Measurements from ENCODE around the gene CACNA2D2. TPM values are rescaled to one million over a fixed set of nuclear protein-coding genes. Genes with fewer than 3 reads are reported as not detected.

CACNA2D2 gene
- total RNA-seq, 2 donors from 2014 or later = 1.3 TPM

- Histone ChIP-seq H3K9me3 (no peaks in the 10 kb centered on the region), H3K4me1 (no peaks in the 10 kb centered on the region), H3K4me3 (no peak overlapping the region), H3K27ac (no peak overlapping the region), H3K36me3 (replicated peaks in 1 of 2; ENCODE audit: insufficient read depth in 1 of 2, low read depth in 2 of 2) (no peaks in the 10 kb centered on the region), H3K27me3 (no peaks in the 10 kb centered on the region)
- DNase-seq (no peak), ATAC-seq (no peak)
- TF ChIP-seq CTCF (IDR thresholded peaks at IDR 0.05) (no peak), POLR2A (IDR thresholded peaks at IDR 0.05) (no peak)
- intact Hi-C loops (cut with DNase I) = no loop called here
- WGBS, 2 donors = 93% methylated on average over 5 to 11 of the region's 11 CpGs
Observed at GRCh38 chr3:50493623-50494022, 9.8 kb downstream of the CACNA2D2 start.

GRCh38 chr3:50493086-50493485, 10.3 kb downstream of the CACNA2D2 start:
- Histone ChIP-seq H3K36me3 (replicated peaks in 1 of 2; ENCODE audit: insufficient read depth in 1 of 2, low read depth in 2 of 2) (no peaks in the 10 kb centered on the region), H3K4me3 (no peak overlapping the region), H3K27me3 (no peaks in the 10 kb centered on the region), H3K27ac (no peak overlapping the region), H3K9me3 (no peaks in the 10 kb centered on the region), H3K4me1 (no peaks in the 10 kb centered on the region)
- no peak for DNase-seq
- no peak for ATAC-seq
- 76 to 78% methylated on average over 4 of the region's 4 CpGs for WGBS, 2 donors
- no peak for TF ChIP-seq POLR2A (IDR thresholded peaks at IDR 0.05)
- no peak for TF ChIP-seq CTCF (IDR thresholded peaks at IDR 0.05)
- intact Hi-C loops (cut with DNase I) = no loop called here

GRCh38 chr3:50491023-50491422, 12.4 kb downstream of the CACNA2D2 start:
- Histone ChIP-seq H3K4me3 (no peak overlapping the region), H3K27ac (no peak overlapping the region), H3K36me3 (replicated peaks in 1 of 2; ENCODE audit: insufficient read depth in 1 of 2, low read depth in 2 of 2) (no peaks in the 10 kb centered on the region), H3K9me3 (no peaks in the 10 kb centered on the region), H3K4me1 (no peaks in the 10 kb centered on the region), H3K27me3 (no peaks in the 10 kb centered on the region)
- ATAC-seq (no peak), DNase-seq (no peak)
- intact Hi-C loops (cut with DNase I) = no loop called here
- 53 to 75% methylated on average over 4 to 5 of the region's 5 CpGs for WGBS, 2 donors
- no peak for TF ChIP-seq POLR2A (IDR thresholded peaks at IDR 0.05)
- no peak for TF ChIP-seq CTCF (IDR thresholded peaks at IDR 0.05)

- Histone ChIP-seq H3K27ac (no peak overlapping the region), H3K4me3 (no peak overlapping the region), H3K9me3 (no peaks in the 10 kb centered on the region), H3K36me3 (replicated peaks in 1 of 2; ENCODE audit: insufficient read depth in 1 of 2, low read depth in 2 of 2) (no peaks in the 10 kb centered on the region), H3K27me3 (no peaks in the 10 kb centered on the region), H3K4me1 (no peaks in the 10 kb centered on the region)
- 50 to 82% methylated on average over 1 of the region's 1 CpG for WGBS, 2 donors
- DNase-seq (no peak), ATAC-seq (no peak)
- TF ChIP-seq CTCF (IDR thresholded peaks at IDR 0.05) = no peak
- TF ChIP-seq POLR2A (IDR thresholded peaks at IDR 0.05) = no peak
- intact Hi-C loops (cut with DNase I) = no loop called here
Observed at GRCh38 chr3:50490424-50490823, 13.0 kb downstream of the CACNA2D2 start.

GRCh38 chr3:50487181-50487580, 16.3 kb downstream of the CACNA2D2 start:
- DNase-seq (no peak), ATAC-seq (no peak)
- Histone ChIP-seq H3K27ac (no peak overlapping the region), H3K4me1 (no peaks in the 10 kb centered on the region), H3K9me3 (no peaks in the 10 kb centered on the region), H3K27me3 (no peaks in the 10 kb centered on the region), H3K36me3 (replicated peaks in 1 of 2; ENCODE audit: insufficient read depth in 1 of 2, low read depth in 2 of 2) (no peaks in the 10 kb centered on the region), H3K4me3 (no peak overlapping the region)
- intact Hi-C loops (cut with DNase I) = no loop called here
- 84% methylated on average over 6 of the region's 6 CpGs; no CpG with 5 or more reads in 1 of the 2 donors for WGBS, 2 donors
- TF ChIP-seq POLR2A (IDR thresholded peaks at IDR 0.05) = no peak
- no peak for TF ChIP-seq CTCF (IDR thresholded peaks at IDR 0.05)

Measured in body of pancreas (tissue), 4 donors.